Activated CD8-positive, alpha-beta memory T cell treated with anti-CD3 and anti-CD28 coated beads, Interleukin-2, amount 50 U/mL, for 4 hours (primary cell): ENCODE measurements around the gene PROM2.
"Not testable (repeated sequence)": the region's sequence is repeated elsewhere in the genome, so short reads cannot be mapped to it uniquely, and the experiment has no call there.

Experiments
- DNase-seq: peaks from one replicate; pipeline ENCODE4 v3.0.0-alpha.2; 2020

PROM2 gene, protein sequence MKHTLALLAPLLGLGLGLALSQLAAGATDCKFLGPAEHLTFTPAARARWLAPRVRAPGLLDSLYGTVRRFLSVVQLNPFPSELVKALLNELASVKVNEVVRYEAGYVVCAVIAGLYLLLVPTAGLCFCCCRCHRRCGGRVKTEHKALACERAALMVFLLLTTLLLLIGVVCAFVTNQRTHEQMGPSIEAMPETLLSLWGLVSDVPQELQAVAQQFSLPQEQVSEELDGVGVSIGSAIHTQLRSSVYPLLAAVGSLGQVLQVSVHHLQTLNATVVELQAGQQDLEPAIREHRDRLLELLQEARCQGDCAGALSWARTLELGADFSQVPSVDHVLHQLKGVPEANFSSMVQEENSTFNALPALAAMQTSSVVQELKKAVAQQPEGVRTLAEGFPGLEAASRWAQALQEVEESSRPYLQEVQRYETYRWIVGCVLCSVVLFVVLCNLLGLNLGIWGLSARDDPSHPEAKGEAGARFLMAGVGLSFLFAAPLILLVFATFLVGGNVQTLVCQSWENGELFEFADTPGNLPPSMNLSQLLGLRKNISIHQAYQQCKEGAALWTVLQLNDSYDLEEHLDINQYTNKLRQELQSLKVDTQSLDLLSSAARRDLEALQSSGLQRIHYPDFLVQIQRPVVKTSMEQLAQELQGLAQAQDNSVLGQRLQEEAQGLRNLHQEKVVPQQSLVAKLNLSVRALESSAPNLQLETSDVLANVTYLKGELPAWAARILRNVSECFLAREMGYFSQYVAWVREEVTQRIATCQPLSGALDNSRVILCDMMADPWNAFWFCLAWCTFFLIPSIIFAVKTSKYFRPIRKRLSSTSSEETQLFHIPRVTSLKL

DNA sequence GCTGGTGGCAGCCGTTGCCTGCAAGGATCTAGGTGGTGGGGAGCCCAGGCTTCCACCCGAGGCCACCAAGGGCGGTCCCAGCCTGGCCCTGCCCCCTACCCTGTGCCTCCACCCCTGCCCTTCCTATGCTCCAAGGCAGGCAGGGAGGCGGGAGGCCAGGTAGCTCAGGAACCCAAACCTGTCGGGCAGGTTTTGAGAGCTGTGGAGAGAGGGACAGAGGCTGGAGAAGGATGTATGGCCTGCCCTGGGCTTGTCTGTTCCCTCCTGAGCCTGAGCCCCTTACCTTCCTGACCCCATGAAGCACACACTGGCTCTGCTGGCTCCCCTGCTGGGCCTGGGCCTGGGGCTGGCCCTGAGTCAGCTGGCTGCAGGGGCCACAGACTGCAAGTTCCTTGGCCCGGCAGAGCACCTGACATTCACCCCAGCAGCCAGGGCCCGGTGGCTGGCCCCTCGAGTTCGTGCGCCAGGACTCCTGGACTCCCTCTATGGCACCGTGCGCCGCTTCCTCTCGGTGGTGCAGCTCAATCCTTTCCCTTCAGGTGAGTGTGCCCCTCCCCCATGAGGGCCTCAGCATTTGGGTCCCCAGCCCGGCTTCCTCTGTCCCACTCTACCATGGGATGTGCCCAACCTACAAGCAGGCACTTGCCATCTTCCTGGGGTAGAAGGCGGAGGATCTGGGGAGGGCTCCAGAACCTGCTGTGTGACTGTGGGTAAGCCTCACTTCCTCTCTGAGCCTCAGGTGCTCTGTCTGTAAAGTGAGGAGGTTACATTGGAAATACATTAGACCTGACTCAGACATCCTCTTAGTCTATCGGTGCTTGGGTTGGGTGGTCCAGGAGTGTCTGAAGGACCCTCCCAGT, at the start of gene PROM2:
PROM2 (plus strand) TSS at position 159 of the 860 bp plus-strand sequence; CDS start at position 296, 137 bp downstream.
- peak; percentile 4 for DNase-seq

DNA sequence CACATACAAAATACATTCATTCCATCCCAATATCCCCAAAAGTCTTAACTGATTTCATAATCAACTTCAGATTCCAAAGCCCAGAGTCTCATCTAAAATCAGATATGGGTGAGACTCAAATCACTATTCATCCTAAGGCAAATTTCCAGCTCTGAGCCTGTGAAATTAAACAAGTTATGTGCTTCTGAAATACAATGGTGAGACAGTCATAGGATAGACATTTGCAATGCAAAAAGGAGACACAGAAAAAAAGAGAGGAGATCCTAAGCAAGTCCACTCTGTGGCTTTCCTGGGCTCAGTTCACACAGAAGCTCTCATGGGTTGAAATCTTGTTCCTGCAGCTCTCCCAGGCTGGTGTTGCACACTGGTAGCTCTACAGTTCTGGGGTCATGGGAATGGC, 48.6 kb upstream of the PROM2 start:
- DNase-seq: no peak

DNA sequence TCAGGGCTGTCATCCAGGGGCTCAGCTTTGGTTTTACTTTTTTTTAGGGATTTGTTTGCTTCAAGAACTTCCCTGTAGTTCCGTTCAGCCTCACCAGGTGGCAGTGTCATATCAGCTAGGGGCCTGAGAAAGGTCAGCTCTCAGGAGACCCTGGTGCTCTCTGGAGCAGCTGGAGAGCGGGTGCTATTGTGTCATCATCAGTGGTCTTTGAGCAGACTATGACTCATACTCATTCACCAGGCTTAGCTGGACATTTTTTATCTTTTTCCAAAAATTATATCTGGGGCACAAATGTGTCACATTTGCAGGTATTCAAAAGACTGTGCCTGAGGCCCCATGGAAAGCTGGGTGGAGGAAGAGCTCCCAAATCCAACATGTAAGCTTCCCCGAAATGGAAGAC, 42.5 kb upstream of the PROM2 start:
- no peak for DNase-seq

DNA sequence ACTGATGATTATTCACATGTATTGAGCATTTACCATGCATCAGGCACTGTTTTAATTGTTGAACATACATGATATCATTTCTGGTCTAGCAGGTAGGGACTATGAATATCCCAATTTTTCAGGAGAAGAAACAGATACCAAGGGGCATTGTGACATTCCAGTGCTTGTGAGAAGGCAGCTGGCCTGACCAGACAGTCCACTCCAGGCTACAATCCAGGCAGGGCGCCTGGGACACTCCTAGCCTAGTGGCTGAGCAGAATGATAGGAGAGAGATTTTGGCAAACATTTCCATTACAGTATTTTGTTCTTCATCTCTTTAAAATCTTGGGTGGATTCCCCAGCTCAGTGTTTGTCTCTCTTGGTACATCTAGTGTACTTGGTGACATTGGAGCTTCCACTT, 42.0 kb upstream of the PROM2 start:
- no peak for DNase-seq

DNA sequence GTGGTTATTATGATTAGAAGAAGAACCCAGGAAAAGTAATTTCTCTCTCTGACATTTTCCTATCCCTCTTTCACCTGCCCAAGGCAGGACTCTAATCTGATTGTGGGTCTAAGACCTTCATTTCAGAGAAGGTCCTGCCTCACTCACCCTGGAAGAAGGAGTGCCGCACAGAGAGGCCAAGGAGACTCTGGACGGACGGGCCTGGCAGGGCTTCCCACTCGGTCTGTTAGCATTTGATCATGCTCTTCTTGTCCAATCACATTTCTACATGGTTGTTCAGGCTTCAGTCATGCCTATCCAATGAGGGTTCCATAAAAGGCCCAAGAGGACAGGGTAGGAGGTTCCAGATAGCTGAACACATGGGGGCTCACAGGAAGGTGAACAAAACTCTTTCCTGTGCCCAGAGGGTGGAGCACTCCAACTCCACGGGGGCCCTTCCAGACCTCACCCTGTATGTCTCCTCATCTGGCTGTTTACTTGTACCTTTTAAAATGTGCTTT, 39.9 kb upstream of the PROM2 start:
- no peak for DNase-seq

DNA sequence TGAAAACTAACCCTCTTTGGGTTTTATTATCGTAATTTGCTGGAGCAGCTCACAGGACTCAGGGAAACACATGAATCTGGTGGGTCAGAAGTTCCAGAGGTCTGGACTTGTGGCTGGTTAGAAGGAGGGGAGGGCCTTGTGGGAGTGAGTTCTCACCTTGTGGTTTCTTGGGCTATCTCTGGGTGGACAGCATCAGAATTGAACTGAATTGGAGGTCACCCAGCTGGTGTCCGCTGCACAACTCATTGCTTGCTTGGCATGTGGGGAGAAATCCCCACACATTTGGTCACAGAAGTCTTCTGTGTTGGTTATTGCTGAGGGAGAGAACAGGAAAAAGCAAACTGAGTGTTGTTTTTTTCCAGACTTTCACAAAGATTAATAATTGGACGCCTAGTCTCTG, 39.4 kb upstream of the PROM2 start:
- no peak for DNase-seq

DNA sequence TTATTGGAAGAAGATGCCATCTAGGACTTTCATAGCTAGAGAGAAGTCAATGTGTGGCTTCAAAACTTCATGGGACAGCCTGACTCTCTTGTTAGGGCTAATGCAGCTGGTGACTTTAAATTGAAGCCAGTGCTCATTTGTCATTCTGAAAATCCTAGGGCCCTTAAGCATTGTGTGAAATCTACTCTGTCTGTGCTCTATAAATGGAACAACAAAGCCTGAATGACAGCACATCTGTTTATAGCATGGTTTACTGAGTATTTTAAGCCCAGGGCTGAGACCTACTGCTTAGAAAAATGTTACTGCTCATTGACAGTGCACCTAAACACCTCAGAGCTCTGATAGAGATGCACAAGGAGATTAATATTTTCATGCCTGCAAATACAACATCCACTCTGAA, 36.1 kb upstream of the PROM2 start:
- no peak for DNase-seq

DNA sequence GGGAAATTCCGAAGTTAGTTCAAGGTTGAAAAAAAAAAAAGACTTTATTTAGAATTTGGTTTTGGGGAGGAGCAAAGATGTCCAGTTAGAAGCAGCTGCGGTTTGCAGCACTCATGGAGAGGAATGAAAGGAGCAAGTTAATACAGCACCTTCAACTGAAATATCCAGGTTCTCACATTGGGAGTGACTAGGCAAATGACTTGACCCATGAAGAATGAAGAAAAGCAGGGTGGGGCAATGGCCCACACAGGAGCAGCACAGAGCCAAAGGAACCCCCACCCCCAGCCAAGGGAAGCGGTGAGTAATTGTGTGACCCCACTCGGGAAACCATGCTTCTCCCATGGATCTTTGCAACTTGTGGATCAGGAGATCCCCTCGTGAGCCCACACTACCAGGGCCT, 34.2 kb upstream of the PROM2 start:
- no peak for DNase-seq

DNA sequence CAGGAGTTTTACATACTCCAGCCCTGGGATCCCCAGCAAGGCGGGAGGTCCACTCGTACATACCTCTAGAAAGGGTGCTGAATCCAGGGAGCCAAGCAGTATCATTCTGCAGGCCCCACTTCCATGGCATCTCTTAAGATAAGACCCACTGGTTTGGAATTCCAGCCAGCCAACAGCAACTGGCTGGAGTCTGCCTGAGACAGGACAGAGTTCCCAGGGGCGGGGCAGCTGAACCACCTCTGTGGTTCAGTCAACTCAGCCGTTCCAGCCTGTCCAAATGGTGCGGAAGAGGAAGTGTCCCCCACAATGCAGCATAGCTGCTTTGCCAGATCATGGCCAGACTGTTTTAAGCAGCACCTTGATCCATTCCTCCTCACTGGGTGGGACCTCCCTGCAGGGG, 33.7 kb upstream of the PROM2 start:
- no peak for DNase-seq

DNA sequence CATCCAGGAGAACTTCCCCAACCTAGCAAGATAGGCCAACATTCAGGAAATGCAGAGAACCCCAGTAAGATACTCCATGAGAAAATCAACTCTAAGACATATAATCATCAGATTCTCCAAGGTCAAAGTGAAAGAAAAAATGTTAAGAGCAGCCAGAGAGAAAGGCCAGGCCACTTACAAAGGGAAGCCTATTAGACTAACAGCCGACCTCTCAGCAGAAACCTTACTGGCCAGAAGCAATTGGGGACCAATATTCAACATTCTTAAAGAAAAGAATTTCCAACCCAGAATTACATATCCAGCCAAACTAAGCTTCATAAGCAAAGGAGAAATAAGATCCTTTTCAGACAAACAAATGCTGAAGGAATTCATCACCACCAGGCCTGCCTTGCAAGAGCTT, 32.2 kb upstream of the PROM2 start:
- DNase-seq: not testable (repeated sequence)

DNA sequence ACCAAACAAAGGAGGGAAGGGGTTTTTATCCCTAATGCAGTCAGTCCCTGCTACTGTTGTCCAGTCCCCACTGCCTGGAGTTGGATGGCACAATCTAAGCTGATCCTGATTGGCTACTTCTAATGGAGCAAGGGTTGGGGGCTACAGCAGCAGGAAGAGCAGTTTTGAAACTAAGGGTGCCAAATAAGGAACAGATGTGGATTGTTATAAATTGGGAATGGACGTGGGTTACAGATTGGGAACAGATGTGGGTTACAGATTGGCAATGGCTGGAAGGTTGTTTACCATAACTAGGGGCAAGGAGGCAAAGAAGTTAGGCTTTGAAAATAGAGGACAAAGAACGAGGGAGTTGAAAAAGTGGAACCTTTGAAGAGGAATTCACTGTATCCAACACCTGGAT, 16.0 kb upstream of the PROM2 start:
- no peak for DNase-seq

DNA sequence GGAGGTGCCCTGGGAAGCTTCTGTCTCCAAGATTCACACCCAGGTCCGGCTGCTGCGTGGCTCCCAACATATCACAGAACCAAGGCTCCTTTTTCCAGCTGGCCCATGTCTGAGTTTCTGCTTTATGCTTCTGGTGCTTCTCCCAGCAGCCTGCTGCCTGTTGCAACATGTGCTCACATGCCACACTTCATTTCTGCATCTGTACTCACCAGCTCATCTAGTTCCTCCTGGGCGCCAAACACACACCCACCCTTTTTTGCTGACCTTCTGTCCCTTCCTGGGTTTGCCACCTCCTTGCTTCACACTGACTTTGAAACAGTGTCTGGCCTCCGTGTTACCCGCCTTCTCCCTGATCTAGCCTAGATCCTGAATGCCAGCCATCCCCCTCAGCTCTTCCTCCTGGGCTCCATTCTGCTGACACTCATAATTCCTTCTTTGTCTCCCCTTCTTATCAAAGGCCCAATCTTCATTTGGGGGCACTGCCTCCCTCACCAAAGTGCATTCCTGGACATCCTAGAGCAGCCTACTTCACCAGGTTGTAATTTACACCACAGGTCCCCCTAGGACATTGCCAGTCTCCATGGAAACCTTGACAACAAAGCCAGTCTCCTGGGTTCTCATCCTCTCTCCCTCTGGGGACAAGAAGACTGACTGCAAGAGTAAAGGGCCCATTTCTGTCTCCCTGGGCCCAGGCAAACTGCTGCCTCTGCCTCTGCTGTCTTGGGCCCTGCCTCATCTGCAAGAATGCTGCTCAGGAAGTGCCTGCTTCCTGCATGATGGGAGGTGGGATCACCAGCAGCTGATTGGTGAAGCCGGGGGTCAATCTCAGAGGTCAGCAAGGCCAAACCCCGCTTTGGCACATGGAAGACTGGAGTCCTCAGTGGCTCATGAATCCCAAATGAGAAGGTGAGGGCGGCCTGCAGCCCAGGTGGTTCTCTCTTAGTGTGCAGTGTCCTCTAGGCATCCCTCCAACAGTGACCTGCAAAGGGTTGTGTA, 13.9 kb upstream of the PROM2 start:
- no peak for DNase-seq

DNA sequence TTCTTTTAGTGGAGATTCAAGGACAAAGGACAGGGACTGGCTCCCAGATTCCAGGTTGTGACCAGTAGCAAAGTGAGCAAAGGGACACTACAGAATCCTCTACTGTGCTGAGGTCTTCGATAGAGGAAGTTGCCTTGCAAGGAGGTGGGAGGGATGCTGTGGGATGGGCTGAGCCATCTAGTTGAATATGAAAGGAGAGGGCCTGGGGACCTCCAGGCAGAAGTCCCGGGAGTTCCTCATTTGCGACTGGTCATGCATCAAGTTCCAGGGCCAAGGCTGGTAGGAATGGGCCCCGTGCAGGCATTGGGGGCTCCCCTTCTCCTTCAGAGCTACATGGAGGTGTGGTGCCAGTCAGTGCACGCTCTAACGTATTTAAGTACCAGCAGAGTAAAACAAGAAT, 12.6 kb upstream of the PROM2 start:
- no peak for DNase-seq

DNA sequence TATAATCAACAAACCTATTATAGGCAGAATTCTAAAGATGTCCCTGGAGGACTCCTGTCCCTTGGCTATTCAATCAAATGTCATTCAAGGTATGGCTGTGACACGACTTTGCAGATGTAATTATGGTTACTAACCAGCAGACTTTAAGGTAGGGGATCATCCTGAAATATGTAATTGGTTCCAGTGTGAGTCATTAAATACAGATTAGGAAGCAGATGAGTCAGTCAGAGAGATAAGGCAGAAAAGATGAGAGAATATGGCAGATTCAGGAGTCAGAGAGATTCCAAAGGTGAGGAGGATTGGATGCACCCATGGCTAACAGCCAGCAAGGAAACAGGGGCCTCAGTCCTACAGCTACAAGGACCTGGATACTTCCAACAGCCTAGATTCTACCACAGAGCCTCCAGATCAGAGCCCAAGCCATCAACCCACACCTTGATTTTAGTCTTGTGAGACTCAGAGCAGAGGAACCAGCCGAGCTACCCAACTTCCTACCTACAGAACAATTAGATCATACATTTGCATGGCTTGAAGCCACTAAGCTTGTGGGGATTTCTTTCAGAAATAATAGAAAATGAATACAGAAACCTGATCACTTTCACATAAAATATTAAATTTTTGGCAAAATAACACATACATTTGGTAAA, 11.2 kb upstream of the PROM2 start:
- no peak for DNase-seq

DNA sequence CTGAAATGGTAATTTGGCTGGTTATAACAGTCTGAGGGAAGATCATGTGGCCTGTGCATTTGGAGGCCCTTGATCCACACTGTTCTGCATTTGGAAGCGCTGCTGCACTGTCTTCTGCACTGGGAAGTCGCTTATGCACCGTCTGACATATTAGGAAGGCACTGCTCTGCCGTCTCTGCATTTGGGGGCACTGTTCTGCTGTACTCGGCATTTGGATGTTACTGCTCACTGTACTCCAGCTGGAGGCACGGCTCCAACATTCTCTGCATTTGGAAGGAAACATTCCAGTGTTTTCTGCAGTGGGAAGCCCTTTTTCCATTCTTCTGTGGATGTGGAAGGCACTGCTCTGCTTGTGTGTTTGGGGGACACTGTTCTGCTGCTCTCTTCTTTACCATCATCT, 9.6 kb upstream of the PROM2 start:
- DNase-seq: no peak

DNA sequence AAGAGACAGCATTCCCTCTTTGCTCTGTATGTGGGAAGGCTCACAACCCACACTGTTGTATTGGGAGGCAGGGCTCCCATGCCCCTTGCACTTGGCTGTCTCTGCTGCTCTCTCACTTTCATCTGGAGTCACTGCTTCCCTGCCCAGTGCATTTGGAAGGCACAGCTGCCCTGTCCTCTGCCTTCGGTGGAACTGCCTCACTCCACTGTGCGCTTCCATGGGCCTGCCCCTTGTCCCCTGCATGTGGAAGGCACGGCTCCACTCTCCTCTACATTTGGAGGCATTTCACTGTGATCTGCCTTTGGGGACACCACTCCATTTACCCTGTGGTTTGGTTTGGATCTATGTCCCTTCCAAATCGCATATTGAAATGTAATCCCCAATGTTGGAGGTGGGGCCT, 9.1 kb upstream of the PROM2 start:
- no peak for DNase-seq

DNA sequence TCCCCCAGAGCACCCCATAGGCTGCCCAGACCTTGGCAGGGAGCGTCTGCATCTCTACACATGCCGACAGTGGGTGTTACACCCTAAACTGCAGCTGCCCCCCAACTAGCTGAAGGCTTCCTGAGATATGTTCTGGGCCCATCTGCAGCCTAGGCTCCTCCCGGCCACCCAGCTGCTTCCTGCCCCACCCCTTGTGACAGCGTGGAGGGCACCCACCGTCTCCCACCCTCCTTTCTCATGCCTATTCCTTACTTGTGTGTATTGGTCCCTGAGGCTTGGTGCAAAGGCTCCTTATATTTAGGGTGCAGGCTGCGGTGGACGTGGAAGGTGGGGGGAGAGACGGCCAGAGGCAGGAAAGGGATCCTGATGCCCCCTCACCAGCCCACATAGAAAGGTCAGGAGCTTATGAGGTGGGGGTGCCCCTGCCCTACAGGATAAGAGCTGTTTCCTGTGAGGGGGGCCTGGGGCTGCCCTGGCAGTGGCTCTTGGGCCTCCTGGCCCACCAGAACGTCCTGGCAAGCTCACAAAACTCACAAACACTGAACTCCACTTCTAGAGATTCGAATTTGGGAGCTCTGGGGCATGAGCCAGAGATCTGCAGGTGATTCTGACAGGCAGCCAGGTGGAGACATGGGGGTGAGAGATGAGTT, 7.3 kb upstream of the PROM2 start:
- DNase-seq: no peak

DNA sequence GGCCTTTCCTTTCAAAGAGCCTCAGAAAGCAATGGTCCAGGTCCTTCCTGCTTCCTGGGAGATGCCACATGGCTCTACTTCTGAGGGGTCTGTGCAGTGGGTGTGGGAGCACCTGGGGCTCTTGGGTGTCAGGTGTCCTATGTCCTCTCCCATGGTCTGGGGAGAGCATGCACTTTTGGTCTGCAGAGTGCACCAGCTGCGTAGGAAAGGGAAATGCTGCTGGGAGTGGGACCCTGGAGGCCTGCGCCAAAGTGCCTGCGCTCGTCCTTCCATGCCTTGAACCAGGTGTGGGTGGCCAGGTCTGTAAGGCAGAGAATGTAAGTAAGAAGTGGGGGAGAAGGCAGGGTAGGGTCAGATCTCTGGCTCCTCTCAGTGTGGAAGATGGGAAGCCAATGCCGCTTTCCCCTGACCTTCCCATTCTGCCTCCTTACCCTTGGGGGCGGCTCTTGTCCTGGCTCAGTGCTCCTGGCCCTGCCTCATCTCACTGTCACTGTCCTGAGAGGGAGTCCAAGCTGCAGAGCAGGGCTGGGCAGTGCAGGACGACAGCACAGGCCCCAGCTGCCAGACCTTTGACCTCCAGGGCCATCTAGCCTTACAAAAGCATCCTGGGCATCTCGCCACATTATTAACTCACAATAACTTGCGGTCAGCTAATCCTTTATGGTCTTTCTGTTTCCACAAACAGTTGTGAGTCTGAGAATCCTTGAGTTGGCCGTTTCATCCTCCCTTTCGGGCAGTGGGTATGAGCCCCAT, 6.6 kb upstream of the PROM2 start:
- DNase-seq: no peak

DNA sequence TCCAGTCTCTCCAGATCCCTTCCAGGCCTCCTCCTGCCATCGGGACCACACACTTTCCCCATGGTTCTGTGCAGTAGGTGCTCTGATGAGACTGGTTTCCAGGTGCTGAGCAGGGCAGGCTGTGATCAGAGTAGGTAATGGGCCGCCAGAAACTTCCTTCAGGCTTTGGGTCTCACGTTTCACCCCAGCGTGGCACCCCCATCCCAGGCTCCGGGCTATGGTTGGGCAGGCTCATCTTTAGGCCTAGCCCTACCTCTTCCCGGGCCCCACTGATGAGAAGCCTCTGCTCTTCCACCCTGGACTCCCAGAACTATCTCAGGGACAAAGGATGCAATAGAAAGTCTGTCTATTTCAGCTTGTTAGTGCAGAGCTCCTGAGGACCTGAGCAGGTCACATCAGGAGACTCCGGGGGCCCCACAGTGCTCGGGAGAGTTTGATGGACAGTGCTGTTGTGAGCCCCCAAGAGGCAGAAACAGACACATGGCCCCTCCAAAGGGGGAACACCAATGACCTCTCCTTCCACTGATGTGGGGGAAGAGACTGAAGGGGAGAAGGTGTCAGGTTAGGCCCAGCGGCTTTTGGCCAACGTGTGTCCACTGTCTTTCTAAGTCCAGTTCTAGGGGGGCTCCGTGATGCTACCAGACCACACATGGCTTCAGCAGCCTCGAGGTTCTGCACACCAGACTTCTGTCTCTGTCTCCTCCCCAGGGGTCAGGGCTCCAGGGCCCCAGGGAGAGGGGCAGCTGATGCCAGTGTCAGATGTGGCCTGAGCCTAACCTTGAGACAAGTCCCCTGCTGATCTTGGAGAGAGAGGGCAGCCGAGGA, 5.8 kb upstream of the PROM2 start:
- no peak for DNase-seq
